Upper lobe of right lung (tissue), 1 donor: ENCODE measurements around the gene SLC25A6. TPM values are rescaled to one million over a fixed set of nuclear protein-coding genes. Genes with fewer than 3 reads are reported as not detected.
A peak's percentile ranks its signal among the peaks of the same experiment; 100 is the strongest.
"Not testable (repeated sequence)": the region's sequence is repeated elsewhere in the genome, so short reads cannot be mapped to it uniquely, and the experiment has no call there.

ENCODE experiments used
- ATAC-seq: fragments of 200-7000 bp; cut with Tn5 transposase; one replicate; pipeline ENCODE4 v1.9.1; 2020; ENCODE audit warnings: mild to moderate bottlenecking, moderate library complexity
- DNase-seq: peaks from one replicate; pipeline ENCODE4 v3.0.0-alpha.2; 2020
- H3K27ac ChIP-seq: fragments of 200-600 bp; one replicate; pipeline ENCODE4 v1.8.0; 2022
- H3K27me3 ChIP-seq: fragments of 200-600 bp; one replicate; pipeline ENCODE4 v1.8.0; 2022; ENCODE audit warnings: mild to moderate bottlenecking
- H3K36me3 ChIP-seq: fragments of 200-600 bp; one replicate; pipeline ENCODE4 v1.8.0; 2022
- H3K4me1 ChIP-seq: fragments of 200-600 bp; one replicate; pipeline ENCODE4 v1.8.0; 2022
- H3K4me3 ChIP-seq: fragments of 200-600 bp; one replicate; pipeline ENCODE4 v1.8.0; 2022; ENCODE audit warnings: mild to moderate bottlenecking
- H3K9me3 ChIP-seq: fragments of 200-600 bp; one replicate; pipeline ENCODE4 v1.8.0; 2022
- intact Hi-C: fragments of 100-400 bp; cut with DNase I; formaldehyde crosslinking; loops from one replicate; pipeline ENCODE4 v1.11.0; 2022
- total RNA-seq: library from RNA; stranded (reverse); fragmentation: NEBNext Ultra II Directional; extraction: Animal tissue kit (Norgen Biotek cat#: 25700); gene quantifications from one replicate; pipeline ENCODE4 v1.2.1, GENCODE V29; 2021
- TF ChIP-seq, protein P1 (sequence below): fragments of 200-600 bp; IDR thresholded peaks from one replicate; pipeline ENCODE4 v1.8.0; 2022; ENCODE audit warnings: antibody characterized with exemption
- donor health status: DM: no; HTN: yes; CAD: no; lungs with severe emphysema.

SLC25A6 gene
- total RNA-seq, 1 donor from 2014 or later = 337 TPM

GRCh38 chrX:1407035-1407434 is 15.1 kb upstream of the SLC25A6 start:
- ATAC-seq = no peak
- H3K27me3 ChIP-seq = no peaks in the 10 kb centered on the region
- H3K36me3 ChIP-seq = peaks cover 59% of the 10 kb centered on the region
- no peak overlapping the region for H3K27ac ChIP-seq
- intact Hi-C loops = no loop called here
- H3K9me3 ChIP-seq = no peaks in the 10 kb centered on the region
- TF ChIP-seq, protein P1, sequence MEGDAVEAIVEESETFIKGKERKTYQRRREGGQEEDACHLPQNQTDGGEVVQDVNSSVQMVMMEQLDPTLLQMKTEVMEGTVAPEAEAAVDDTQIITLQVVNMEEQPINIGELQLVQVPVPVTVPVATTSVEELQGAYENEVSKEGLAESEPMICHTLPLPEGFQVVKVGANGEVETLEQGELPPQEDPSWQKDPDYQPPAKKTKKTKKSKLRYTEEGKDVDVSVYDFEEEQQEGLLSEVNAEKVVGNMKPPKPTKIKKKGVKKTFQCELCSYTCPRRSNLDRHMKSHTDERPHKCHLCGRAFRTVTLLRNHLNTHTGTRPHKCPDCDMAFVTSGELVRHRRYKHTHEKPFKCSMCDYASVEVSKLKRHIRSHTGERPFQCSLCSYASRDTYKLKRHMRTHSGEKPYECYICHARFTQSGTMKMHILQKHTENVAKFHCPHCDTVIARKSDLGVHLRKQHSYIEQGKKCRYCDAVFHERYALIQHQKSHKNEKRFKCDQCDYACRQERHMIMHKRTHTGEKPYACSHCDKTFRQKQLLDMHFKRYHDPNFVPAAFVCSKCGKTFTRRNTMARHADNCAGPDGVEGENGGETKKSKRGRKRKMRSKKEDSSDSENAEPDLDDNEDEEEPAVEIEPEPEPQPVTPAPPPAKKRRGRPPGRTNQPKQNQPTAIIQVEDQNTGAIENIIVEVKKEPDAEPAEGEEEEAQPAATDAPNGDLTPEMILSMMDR = no peak
- no peak for DNase-seq
- H3K4me3 ChIP-seq = no peak overlapping the region
- H3K4me1 ChIP-seq = no peaks in the 10 kb centered on the region

DNA sequence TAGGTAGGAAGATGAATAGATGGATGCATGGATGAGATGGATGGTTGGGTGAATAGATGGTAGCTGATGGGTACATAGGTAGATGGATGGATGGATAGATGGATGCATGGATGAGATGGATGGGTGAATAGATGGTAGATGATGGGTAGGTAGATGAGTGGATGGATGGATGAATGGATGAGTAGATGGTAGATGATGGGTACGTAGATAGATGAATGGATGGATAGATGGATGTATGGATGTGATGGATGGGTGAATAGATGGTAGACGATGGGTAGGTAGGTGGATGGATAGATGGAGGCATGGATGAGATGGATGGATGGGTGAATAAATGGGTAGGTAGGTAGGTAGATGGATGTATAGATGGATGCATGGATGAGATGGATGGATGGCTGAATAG is 13.9 kb upstream of the SLC25A6 start:
- intact Hi-C loops = not testable (repeated sequence)

DNA sequence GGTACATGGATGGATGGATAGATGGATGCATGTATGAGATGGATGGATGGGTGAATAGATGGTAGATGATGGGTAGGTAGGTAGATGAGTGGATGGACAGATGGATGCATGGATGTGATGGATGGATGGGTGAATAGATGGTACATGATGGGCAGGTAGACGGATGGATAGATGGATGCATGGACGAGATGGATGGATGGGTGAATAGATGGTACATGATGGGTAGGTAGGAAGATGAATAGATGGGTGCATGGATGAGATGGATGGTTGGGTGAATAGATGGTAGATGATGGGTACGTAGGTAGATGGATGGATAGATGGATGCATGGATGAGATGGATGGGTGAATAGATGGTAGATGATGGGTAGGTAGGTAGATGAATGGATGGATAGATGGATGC is 12.0 kb upstream of the SLC25A6 start:
- intact Hi-C loops, H3K4me3 ChIP-seq: not testable (repeated sequence)

More for the DNA sequence above, 13.9 kb upstream of the SLC25A6 start:
- H3K36me3 ChIP-seq = peaks cover 50% of the 10 kb centered on the region
- not testable (repeated sequence) for DNase-seq, H3K9me3 ChIP-seq, H3K4me1 ChIP-seq, H3K4me3 ChIP-seq, H3K27ac ChIP-seq, ATAC-seq, H3K27me3 ChIP-seq

DNA sequence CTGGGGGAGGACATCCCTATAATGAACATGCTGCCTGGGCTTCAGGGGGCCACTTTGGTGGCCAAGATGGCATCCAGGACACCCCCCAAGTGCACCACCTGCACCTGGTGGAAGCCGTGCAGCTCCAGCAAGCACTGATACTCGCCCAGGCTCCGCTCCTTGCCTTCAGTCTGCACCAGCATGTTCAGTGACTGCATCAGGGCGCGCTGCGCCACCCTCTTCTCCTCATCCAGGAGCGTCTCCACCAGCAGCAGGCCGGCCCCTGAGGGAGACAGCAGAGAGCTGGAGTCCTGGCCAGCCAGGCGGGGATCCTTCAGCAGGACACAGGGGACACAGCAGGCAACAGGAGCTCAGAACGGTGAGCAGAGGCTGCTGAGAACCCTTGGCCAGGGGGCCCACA is 11.3 kb upstream of the SLC25A6 start:
- intact Hi-C loops = no loop called here
- H3K4me3 ChIP-seq = no peak overlapping the region
- no peaks in the 10 kb centered on the region for H3K9me3 ChIP-seq
- no peak overlapping the region for H3K27ac ChIP-seq
- TF ChIP-seq, protein P1 = no peak
- DNase-seq = peak; percentile 54
- no peak for ATAC-seq
- H3K4me1 ChIP-seq = no peaks in the 10 kb centered on the region
- H3K27me3 ChIP-seq = no peaks in the 10 kb centered on the region
- peaks cover 61% of the 10 kb centered on the region for H3K36me3 ChIP-seq

More for the DNA sequence above, 12.0 kb upstream of the SLC25A6 start:
- not testable (repeated sequence) for H3K27me3 ChIP-seq, H3K4me1 ChIP-seq, H3K27ac ChIP-seq, ATAC-seq, DNase-seq, H3K9me3 ChIP-seq
- H3K36me3 ChIP-seq = peaks cover 61% of the 10 kb centered on the region

- Histone ChIP-seq H3K9me3 (no peaks in the 10 kb centered on the region), H3K36me3 (peaks cover 50% of the 10 kb centered on the region), H3K4me1 (no peaks in the 10 kb centered on the region), H3K27me3 (no peaks in the 10 kb centered on the region), H3K27ac (no peak overlapping the region), H3K4me3 (no peak overlapping the region)
- ATAC-seq (no peak), DNase-seq (peak; percentile 58)
- TF ChIP-seq, protein P1 = no peak
- intact Hi-C loops = no loop called here
Measured at GRCh38 chrX:1401611-1402430, 9.9 kb upstream of the SLC25A6 start.

GRCh38 chrX:1400742-1401471 is 9.0 kb upstream of the SLC25A6 start:
- Histone ChIP-seq H3K27ac (no peak overlapping the region), H3K4me3 (no peak overlapping the region), H3K27me3 (no peaks in the 10 kb centered on the region), H3K9me3 (no peaks in the 10 kb centered on the region), H3K4me1 (no peaks in the 10 kb centered on the region), H3K36me3 (peaks cover 41% of the 10 kb centered on the region)
- intact Hi-C loops = no loop called here
- TF ChIP-seq, protein P1 = no peak
- ATAC-seq = no peak
- peak; percentile 27 for DNase-seq
